ENCODE measurements around the gene PSME2.

Gene PSME2

GRCh38 chr14:24130717-24131548 is 15.5 kb downstream of the PSME2 start:
- Histone ChIP-seq H3K27me3 (ENCODE audit: insufficient read depth, low read length) (no peaks in the 10 kb centered on the region), H3K4me2 (ENCODE audit: low read length) (no peak overlapping the region), H3K79me2 (ENCODE audit: control insufficient read depth, insufficient read depth, low read length, poor library complexity) (no peaks in the 10 kb centered on the region), H3K18ac (ENCODE audit: low read length) (no peak overlapping the region), H3K79me1 (ENCODE audit: low read length) (no peaks in the 10 kb centered on the region), H2AFZ (ENCODE audit: insufficient read depth, low read length, poor library complexity) (no peak overlapping the region), H3K9ac (ENCODE audit: low read length) (no peak overlapping the region), H3K27ac (ENCODE audit: low read depth, low read length) (no peak overlapping the region), H2BK120ac (ENCODE audit: insufficient read depth, low read length, poor library complexity) (no peak overlapping the region), H3K4me3 (ENCODE audit: low read depth, low read length) (no peak overlapping the region), H2BK5ac (ENCODE audit: low read depth, low read length, poor library complexity) (no peak overlapping the region), H4K12ac (ENCODE audit: low read depth, low read length) (no peak overlapping the region), H2AK5ac (ENCODE audit: low read length) (no peak overlapping the region), H2BK12ac (ENCODE audit: low read length) (no peak overlapping the region), H3K9me3 (ENCODE audit: insufficient read depth, low read depth, low read length) (no peaks in the 10 kb centered on the region), H3K4ac (ENCODE audit: low read depth, low read length) (no peak overlapping the region), H3K14ac (ENCODE audit: low read length) (no peak overlapping the region), H4K91ac (ENCODE audit: low read depth, low read length) (no peak overlapping the region), H3K36me3 (ENCODE audit: control insufficient read depth in 1 of 2, insufficient read depth in 2 of 2, low read length in 2 of 2) (no peaks in the 10 kb centered on the region), H4K8ac (ENCODE audit: low read depth, low read length) (no peak overlapping the region), H3K23ac (ENCODE audit: low read length) (no peak overlapping the region), H3K4me1 (ENCODE audit: control insufficient read depth in 1 of 2, insufficient read depth in 2 of 2, low read length in 2 of 2) (peaks cover 0 to 4% of the 10 kb centered on the region in 2 experiments)
- DNase-seq: no peak
- WGBS (ENCODE audit: extremely low coverage, insufficient coverage, insufficient read length): no CpG with 5 or more reads among the region's 7 CpGs

GRCh38 chr14:24130380-24130716 is 16.1 kb downstream of the PSME2 start, which contains the start of gene FITM1:
TSS of gene FITM1 (plus strand) at chr14:24130659. CDS start at chr14:24131564, 905 bp downstream.
- Histone ChIP-seq H3K79me2 (ENCODE audit: control insufficient read depth, insufficient read depth, low read length, poor library complexity) (no peaks in the 10 kb centered on the region), H3K4ac (ENCODE audit: low read depth, low read length) (no peak within 1 kb of the TSS), H4K12ac (ENCODE audit: low read depth, low read length) (no peak within 1 kb of the TSS), H3K27me3 (ENCODE audit: insufficient read depth, low read length) (no peaks in the 10 kb centered on the region), H3K36me3 (ENCODE audit: control insufficient read depth in 1 of 2, insufficient read depth in 2 of 2, low read length in 2 of 2) (no peaks in the 10 kb centered on the region), H3K9ac (ENCODE audit: low read length) (no peak within 1 kb of the TSS), H4K8ac (ENCODE audit: low read depth, low read length) (no peak within 1 kb of the TSS), H3K27ac (ENCODE audit: low read depth, low read length) (no peak within 1 kb of the TSS), H4K91ac (ENCODE audit: low read depth, low read length) (no peak within 1 kb of the TSS), H2BK5ac (ENCODE audit: low read depth, low read length, poor library complexity) (no peak within 1 kb of the TSS), H3K9me3 (ENCODE audit: insufficient read depth, low read depth, low read length) (no peaks in the 10 kb centered on the region), H3K4me3 (ENCODE audit: low read depth, low read length) (no peak within 1 kb of the TSS), H2BK12ac (ENCODE audit: low read length) (no peak within 1 kb of the TSS), H3K4me1 (ENCODE audit: control insufficient read depth in 1 of 2, insufficient read depth in 2 of 2, low read length in 2 of 2) (peaks cover 0 to 2% of the 10 kb centered on the region in 2 experiments), H2BK120ac (ENCODE audit: insufficient read depth, low read length, poor library complexity) (no peak within 1 kb of the TSS), H2AFZ (ENCODE audit: insufficient read depth, low read length, poor library complexity) (no peak within 1 kb of the TSS), H3K18ac (ENCODE audit: low read length) (no peak within 1 kb of the TSS), H3K14ac (ENCODE audit: low read length) (no peak within 1 kb of the TSS), H3K79me1 (ENCODE audit: low read length) (no peaks in the 10 kb centered on the region), H2AK5ac (ENCODE audit: low read length) (no peak within 1 kb of the TSS), H3K4me2 (ENCODE audit: low read length) (no peak within 1 kb of the TSS), H3K23ac (ENCODE audit: low read length) (no peak within 1 kb of the TSS)
- no peak for DNase-seq
- no CpG with 5 or more reads among the region's 5 CpGs for WGBS (ENCODE audit: extremely low coverage, insufficient coverage, insufficient read length)

DNA sequence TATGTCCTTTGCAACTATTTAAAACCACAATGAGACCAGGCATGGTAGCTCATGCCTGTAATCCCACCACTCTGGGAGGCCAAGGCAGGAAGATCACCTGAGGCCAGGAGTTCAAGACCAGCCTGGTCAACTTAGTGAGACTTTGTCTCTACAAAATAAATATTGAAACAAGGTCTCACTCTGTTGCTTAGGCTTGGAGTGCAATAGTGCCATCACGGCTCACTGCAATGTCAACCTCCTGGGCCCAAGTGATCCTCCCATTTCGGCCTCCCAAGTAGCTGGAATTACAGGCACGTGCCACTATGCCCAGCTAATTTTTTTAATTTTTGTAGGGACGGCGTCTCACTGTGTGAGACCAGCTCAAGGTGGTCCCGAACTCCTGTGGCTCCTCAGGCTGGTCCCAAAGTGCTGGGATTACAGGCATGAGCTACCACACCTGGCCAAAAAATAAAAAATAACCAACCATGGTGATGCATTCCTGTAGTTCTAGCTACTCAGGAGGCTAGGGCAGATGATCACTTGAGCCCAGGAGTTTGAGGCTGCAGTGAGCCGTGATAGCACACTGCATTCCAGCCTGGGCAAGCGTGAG is 16.9 kb downstream of the PSME2 start:
- H3K27me3 ChIP-seq (ENCODE audit: insufficient read depth, low read length): no peaks in the 10 kb centered on the region
- H2AFZ ChIP-seq (ENCODE audit: insufficient read depth, low read length, poor library complexity): no peak overlapping the region
- H3K4ac ChIP-seq (ENCODE audit: low read depth, low read length): no peak overlapping the region
- no peaks in the 10 kb centered on the region for H3K79me1 ChIP-seq (ENCODE audit: low read length)
- no peak overlapping the region for H4K12ac ChIP-seq (ENCODE audit: low read depth, low read length)
- DNase-seq: no peak
- no peak overlapping the region for H3K27ac ChIP-seq (ENCODE audit: low read depth, low read length)
- no peak overlapping the region for H3K23ac ChIP-seq (ENCODE audit: low read length)
- H2BK12ac ChIP-seq (ENCODE audit: low read length): no peak overlapping the region
- H4K8ac ChIP-seq (ENCODE audit: low read depth, low read length): no peak overlapping the region
- H2BK5ac ChIP-seq (ENCODE audit: low read depth, low read length, poor library complexity): no peak overlapping the region
- no peak overlapping the region for H2BK120ac ChIP-seq (ENCODE audit: insufficient read depth, low read length, poor library complexity)
- no peaks in the 10 kb centered on the region for H3K9me3 ChIP-seq (ENCODE audit: insufficient read depth, low read depth, low read length)
- H3K9ac ChIP-seq (ENCODE audit: low read length): no peak overlapping the region
- H3K4me1 ChIP-seq (ENCODE audit: control insufficient read depth in 1 of 2, insufficient read depth in 2 of 2, low read length in 2 of 2): no peaks in the 10 kb centered on the region
- H3K79me2 ChIP-seq (ENCODE audit: control insufficient read depth, insufficient read depth, low read length, poor library complexity): no peaks in the 10 kb centered on the region
- no CpG with 5 or more reads among the region's 8 CpGs for WGBS (ENCODE audit: extremely low coverage, insufficient coverage, insufficient read length)
- H3K4me3 ChIP-seq (ENCODE audit: low read depth, low read length): no peak overlapping the region
- H3K4me2 ChIP-seq (ENCODE audit: low read length): no peak overlapping the region
- no peak overlapping the region for H2AK5ac ChIP-seq (ENCODE audit: low read length)
- H3K36me3 ChIP-seq (ENCODE audit: control insufficient read depth in 1 of 2, insufficient read depth in 2 of 2, low read length in 2 of 2): no peaks in the 10 kb centered on the region
- H3K14ac ChIP-seq (ENCODE audit: low read length): no peak overlapping the region
- H4K91ac ChIP-seq (ENCODE audit: low read depth, low read length): no peak overlapping the region
- H3K18ac ChIP-seq (ENCODE audit: low read length): no peak overlapping the region

DNA sequence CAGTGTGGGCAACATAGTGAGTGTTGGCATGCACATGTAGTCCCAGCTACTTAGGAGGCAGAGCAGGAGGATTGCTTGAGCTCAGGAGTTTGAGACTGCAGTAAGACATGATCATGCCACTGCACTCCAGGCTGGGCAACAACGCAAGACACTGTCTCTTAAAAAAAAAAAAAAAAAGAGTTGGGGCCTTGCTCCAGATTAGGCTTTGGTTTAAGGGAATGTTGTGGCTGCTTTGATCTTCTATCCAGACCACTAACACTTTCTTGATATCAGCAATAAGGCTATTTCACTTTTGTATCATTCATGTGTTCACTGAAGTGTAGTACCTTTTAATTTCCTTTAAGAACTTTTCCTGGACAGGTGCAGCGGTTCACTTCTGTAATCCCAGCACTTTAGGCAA is 18.7 kb downstream of the PSME2 start:
- no peaks in the 10 kb centered on the region for H3K4me1 ChIP-seq (ENCODE audit: control insufficient read depth in 1 of 2, insufficient read depth in 2 of 2, low read length in 2 of 2)
- no peak overlapping the region for H3K27ac ChIP-seq (ENCODE audit: low read depth, low read length)
- H2AFZ ChIP-seq (ENCODE audit: insufficient read depth, low read length, poor library complexity): no peak overlapping the region
- no peak overlapping the region for H3K14ac ChIP-seq (ENCODE audit: low read length)
- no peaks in the 10 kb centered on the region for H3K27me3 ChIP-seq (ENCODE audit: insufficient read depth, low read length)
- no peak overlapping the region for H2BK5ac ChIP-seq (ENCODE audit: low read depth, low read length, poor library complexity)
- no peak overlapping the region for H4K8ac ChIP-seq (ENCODE audit: low read depth, low read length)
- H3K36me3 ChIP-seq (ENCODE audit: control insufficient read depth in 1 of 2, insufficient read depth in 2 of 2, low read length in 2 of 2): peaks cover 7 to 11% of the 10 kb centered on the region in 2 experiments
- H3K79me2 ChIP-seq (ENCODE audit: control insufficient read depth, insufficient read depth, low read length, poor library complexity): no peaks in the 10 kb centered on the region
- H3K4me3 ChIP-seq (ENCODE audit: low read depth, low read length): no peak overlapping the region
- H2BK12ac ChIP-seq (ENCODE audit: low read length): no peak overlapping the region
- no peak overlapping the region for H2AK5ac ChIP-seq (ENCODE audit: low read length)
- no CpG with 5 or more reads among the region's 2 CpGs for WGBS (ENCODE audit: extremely low coverage, insufficient coverage, insufficient read length)
- no peak overlapping the region for H3K4ac ChIP-seq (ENCODE audit: low read depth, low read length)
- H3K23ac ChIP-seq (ENCODE audit: low read length): no peak overlapping the region
- no peaks in the 10 kb centered on the region for H3K9me3 ChIP-seq (ENCODE audit: insufficient read depth, low read depth, low read length)
- no peak overlapping the region for H3K4me2 ChIP-seq (ENCODE audit: low read length)
- no peak overlapping the region for H2BK120ac ChIP-seq (ENCODE audit: insufficient read depth, low read length, poor library complexity)
- no peak overlapping the region for H4K12ac ChIP-seq (ENCODE audit: low read depth, low read length)
- no peak overlapping the region for H4K91ac ChIP-seq (ENCODE audit: low read depth, low read length)
- no peak for DNase-seq
- H3K9ac ChIP-seq (ENCODE audit: low read length): no peak overlapping the region
- H3K79me1 ChIP-seq (ENCODE audit: low read length): no peaks in the 10 kb centered on the region
- H3K18ac ChIP-seq (ENCODE audit: low read length): no peak overlapping the region

All from trophoblast cell (in vitro differentiated cells and primary cell).